HG02970 (cell line): ENCODE data around the gene CD300LF.

Experiments
- ATAC-seq: cut with Tn5 transposase; IDR thresholded peaks from one replicate; pipeline ENCODE4 v1.9.1; 2021; ENCODE audit warnings: mild to moderate bottlenecking, moderate library complexity, moderate number of reproducible peaks; ENCODE audit not compliant: unreplicated experiment, low FRiP score

Gene CD300LF

GRCh38 chr17:74732042-74732867, 19.5 kb upstream of the CD300LF start:
- no peak for ATAC-seq

DNA sequence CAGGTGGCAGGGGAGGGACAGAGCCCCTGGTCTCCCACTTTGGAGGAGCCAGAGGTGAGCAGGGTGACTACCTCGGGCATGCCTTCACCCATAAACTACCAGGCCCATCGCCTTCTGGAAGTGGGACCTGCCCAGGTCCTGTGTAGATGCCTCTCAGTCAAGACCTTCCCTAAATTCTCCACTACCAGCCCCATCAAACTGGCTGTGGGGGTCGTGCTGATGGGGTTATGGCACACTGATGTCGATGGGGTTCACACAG, 18.6 kb upstream of the CD300LF start:
- ATAC-seq = no peak

- no peak for ATAC-seq
Observed at GRCh38 chr17:74730491-74731346, 18.0 kb upstream of the CD300LF start.

DNA sequence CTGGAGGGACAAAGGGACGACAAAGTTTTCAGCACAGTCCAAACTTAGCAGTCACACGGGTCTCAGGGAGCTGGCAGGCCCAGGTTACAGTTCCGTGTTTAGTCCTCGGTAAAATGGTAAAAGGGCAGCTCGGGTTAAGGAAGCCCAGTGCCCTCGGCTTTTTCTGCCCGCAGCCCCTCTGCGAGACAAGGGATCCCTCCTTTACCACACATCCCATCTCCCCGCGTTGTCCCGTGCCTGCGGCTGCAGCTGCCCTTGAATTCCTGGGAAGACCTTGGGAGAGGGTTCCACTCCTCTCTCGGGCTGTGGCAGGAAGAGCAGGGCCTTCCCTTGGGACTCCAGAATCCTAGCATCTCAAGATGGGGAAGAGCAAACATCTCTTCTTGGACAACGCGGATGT, 17.1 kb upstream of the CD300LF start:
- ATAC-seq = no peak

GRCh38 chr17:74729368-74729767, 16.6 kb upstream of the CD300LF start:
- no peak for ATAC-seq

DNA sequence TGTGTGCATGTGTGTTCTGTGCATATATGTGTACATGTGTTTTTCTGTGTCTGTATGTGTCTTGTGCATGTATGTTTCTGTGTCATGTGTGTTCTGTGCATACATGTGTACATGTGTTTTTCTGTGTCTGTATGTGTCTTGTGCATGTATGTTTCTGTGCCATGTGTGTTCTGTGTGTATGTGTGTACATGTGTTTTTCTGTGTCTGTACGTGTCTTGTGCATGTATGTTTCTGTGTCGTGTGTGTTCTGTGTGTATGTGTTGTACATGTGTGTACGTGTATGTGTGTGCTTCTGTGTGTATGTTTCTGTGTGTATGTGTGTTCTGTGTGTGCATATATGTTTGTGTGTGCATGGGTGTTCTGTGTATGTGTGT, 16.0 kb upstream of the CD300LF start:
- ATAC-seq = no peak

DNA sequence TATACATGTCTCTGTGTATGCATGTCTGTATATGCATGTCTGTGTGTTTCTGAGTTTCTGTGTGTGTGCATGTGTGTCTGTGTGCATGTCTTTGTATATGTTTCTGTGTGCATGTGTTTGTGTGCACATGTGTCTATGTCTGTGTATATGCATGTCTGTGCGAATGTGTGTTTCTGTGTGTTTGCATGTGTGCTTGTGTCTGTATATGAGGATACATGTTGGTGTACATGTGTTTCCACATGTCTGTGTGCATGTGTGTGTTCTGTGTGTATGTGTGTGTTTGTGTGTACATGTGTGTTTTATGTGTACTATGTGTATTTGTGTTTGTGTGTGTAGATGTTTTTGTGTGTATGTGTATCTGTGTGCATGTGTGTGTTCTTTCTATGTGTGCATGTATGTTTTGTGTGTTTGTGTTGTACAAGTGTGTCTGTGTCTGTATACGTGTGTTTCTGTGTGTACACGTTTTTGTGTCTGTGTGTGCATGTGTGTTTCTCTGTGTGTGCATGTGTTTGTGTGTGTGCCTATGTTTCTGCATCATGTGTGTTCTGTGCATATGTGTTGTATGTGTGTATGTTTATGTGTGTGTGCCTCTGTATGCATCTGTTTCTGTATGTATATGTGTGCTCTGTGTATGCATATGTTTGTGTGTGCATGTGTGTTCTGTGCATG, 15.4 kb upstream of the CD300LF start:
- no peak for ATAC-seq

GRCh38 chr17:74725111-74725510, 12.4 kb upstream of the CD300LF start:
- no peak for ATAC-seq

DNA sequence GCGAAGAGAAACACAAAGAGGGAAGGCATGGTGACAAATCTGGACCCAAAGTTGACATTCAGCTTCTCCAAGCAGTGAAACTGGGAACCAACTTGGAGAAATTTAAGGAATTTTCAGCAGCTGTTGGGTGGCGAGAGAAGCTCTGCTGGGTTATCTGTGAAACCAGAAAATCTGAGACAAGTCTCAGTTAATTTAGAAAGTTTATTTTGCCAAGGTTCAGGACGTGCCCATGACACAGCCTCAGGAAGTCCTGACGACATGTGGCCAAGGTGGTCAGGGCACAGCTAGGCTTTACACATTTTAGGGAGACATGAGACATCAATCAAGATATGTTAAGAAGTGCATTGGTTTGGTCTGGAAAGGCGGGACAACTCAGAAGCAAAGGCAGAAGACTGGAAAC, 11.2 kb upstream of the CD300LF start:
- ATAC-seq = no peak

- ATAC-seq = no peak
Observed at GRCh38 chr17:74722782-74723181, 10.1 kb upstream of the CD300LF start.

DNA sequence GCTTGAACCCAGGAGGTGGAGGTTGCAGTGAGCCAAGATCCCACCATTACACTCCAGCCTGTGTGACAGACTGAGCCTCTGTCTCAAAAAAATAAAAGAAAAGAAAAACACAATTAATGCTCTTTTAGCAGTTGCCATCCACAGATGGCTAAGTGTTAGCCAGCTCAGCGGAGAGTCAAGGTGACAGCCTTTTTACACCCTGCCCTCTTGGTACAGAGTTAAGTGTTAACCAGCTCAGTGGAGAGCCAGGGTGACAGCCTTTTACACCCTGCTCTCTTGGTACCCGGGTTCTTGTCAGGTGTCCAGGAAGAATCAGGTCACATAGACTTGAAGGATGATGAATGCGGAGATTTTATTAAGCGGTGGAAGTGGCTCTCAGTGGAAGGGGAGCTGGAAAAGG, 7.8 kb upstream of the CD300LF start:
- no peak for ATAC-seq

DNA sequence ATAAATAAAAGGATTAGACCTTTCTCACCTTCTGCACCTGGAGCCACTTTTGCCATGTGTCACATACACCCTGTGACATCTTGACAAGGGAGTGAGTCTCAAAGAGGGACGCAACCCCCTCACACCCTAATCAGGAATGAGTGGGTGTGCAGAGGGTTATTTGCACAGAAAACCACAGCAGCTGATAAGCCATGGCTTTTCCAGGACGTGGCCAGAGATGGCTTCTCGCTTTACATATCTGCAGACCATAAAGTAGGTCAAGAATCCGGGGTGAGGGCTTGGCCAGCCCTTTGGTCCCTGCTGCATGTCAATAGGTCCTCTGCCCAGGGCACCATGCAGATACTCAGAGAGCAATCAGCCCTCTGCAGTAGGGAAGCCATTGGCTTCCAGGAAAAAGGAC, 2.4 kb upstream of the CD300LF start:
- ATAC-seq = no peak

DNA sequence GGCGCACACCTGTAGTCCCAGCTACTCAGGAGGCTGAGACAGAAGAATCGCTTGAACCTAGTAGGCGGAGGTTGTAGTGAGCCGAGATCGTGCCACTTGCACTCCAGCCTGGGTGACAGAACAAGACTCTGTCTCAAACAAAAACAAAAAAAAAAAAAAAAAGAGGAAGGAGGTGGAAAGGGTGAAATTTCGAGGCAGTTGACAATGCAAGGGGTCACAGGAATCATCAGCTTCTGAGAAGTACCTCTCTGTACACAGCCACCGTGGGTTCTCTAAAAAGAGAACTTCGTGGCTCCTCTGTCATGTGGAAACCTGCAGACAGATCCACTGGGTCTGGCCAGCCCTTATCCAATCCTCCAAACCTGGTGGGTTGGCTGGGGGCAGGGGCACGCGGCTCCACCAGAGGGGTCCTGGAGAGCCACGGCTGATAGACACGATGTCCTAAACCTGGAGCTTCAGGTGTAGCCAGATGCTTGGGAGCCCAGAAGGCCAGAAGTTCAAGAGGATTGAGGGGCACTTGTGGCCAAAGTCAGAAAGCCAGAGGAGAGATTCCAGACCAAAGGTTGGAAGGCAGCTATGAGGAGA, 540 bp upstream of the CD300LF start:
- ATAC-seq = no peak

DNA sequence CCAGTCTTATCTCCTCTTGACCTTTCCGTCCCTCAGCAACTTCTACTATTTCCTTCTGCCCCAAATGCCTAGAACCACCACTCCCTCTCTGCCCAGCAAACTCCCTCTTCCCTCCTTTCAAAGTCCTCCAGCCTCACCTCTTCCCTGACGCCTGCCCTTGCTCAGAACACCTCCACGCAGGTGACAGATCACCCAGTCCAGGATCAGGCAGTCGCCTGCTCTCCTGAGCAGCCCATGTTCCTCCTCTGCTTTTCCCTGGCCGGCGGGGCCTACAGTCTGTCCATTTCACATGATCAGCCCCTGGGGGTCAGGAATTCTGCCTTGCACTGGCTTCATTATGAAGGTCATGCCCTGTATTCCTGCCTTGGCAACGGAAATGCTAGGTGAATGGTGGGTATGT, 422 bp downstream of the CD300LF start:
- no peak for ATAC-seq

GRCh38 chr17:74711058-74711824, 1.5 kb downstream of the CD300LF start:
- ATAC-seq = no peak

DNA sequence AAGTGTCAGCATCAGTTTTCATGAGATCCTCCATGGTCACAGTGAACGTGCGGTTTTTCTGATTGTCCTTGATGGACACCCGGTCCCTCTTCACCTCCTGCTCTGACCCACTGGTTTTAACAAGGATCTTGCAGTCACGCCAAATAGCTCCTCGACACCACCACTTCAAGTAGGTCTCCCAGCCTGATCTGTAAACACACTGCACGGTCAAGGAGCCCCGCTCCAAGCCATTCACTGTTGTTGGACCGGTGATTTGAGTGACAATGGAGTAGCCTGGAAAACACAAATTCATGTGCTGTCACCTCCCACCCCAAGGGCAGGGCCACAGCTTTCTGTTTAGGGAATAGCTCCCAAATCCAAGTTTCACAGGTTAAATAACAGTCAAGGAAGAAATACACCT, 8.2 kb downstream of the CD300LF start:
- no peak for ATAC-seq

- ATAC-seq = no peak
Observed at GRCh38 chr17:74703311-74703710, 9.4 kb downstream of the CD300LF start.

- no peak for ATAC-seq
Observed at GRCh38 chr17:74702116-74702871, 10.4 kb downstream of the CD300LF start.

GRCh38 chr17:74699236-74699635, 13.5 kb downstream of the CD300LF start:
- ATAC-seq = no peak

DNA sequence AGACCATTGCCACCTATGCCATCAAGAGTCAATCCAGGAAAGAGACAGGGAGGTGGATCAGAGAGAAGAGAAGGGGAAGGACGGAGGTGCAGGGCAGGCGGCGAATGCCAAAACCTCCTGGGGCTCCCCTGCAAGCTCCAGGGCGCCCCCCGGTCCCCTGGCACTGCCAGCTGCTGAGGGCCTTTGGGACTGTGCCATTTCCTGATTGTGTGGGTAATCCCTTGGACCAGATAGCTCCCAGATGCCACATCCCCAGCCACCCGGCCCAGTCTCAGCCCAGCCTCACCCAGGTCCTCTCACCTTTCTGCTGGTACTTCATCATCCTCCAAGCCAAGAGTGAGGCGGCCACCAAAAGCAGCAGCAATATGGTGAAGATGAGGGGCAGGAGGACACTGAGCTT, 14.7 kb downstream of the CD300LF start:
- ATAC-seq = no peak
